HG02678 (cell line): ENCODE data around the gene PIGN.

Source experiments
- ATAC-seq: cut with Tn5 transposase; IDR thresholded peaks from one replicate; pipeline ENCODE4 v1.9.1; 2021; ENCODE audit warnings: mild to moderate bottlenecking, moderate library complexity; ENCODE audit not compliant: unreplicated experiment

The PIGN gene

GRCh38 chr18:62118328-62118727 lies 68.5 kb downstream of the PIGN start:
- ATAC-seq = no peak

- no peak for ATAC-seq
These were observed 77.2 kb downstream of the PIGN start for GRCh38 chr18:62109676-62110075.

- ATAC-seq = no peak
These were observed 79.0 kb downstream of the PIGN start for GRCh38 chr18:62107881-62108280.

GRCh38 chr18:62106271-62106670 lies 80.6 kb downstream of the PIGN start:
- no peak for ATAC-seq

- no peak for ATAC-seq
These were observed 81.5 kb downstream of the PIGN start for GRCh38 chr18:62105376-62105775.

- ATAC-seq = peak; percentile 68
These were observed 84.6 kb downstream of the PIGN start for GRCh38 chr18:62102221-62102620.

GRCh38 chr18:62101321-62101721 lies 85.5 kb downstream of the PIGN start:
- no peak for ATAC-seq

GRCh38 chr18:62098960-62099359 lies 87.9 kb downstream of the PIGN start:
- no peak for ATAC-seq

GRCh38 chr18:62097698-62098097 lies 89.2 kb downstream of the PIGN start:
- no peak for ATAC-seq

GRCh38 chr18:62091487-62092120 lies 95.3 kb downstream of the PIGN start:
- no peak for ATAC-seq

GRCh38 chr18:62089174-62089573 lies 97.7 kb downstream of the PIGN start:
- no peak for ATAC-seq

GRCh38 chr18:62088156-62088555 lies 98.7 kb downstream of the PIGN start:
- no peak for ATAC-seq

- no peak for ATAC-seq
These were observed 101.1 kb downstream of the PIGN start for GRCh38 chr18:62085756-62086155.

GRCh38 chr18:62081761-62082294 lies 105.0 kb downstream of the PIGN start:
- ATAC-seq = no peak

GRCh38 chr18:62081248-62081647 lies 105.6 kb downstream of the PIGN start:
- no peak for ATAC-seq

- ATAC-seq = no peak
These were observed 106.5 kb downstream of the PIGN start for GRCh38 chr18:62080172-62080900.

GRCh38 chr18:62073461-62074281 lies 113.2 kb downstream of the PIGN start:
- no peak for ATAC-seq

GRCh38 chr18:62072370-62072769 lies 114.5 kb downstream of the PIGN start:
- ATAC-seq = no peak

- no peak for ATAC-seq
These were observed 115.8 kb downstream of the PIGN start for GRCh38 chr18:62071071-62071470.

GRCh38 chr18:62070302-62070701 lies 116.6 kb downstream of the PIGN start:
- ATAC-seq = no peak

- ATAC-seq = no peak
These were observed 117.3 kb downstream of the PIGN start for GRCh38 chr18:62069556-62069955.
